Tibial nerve (tissue), 4 donors: Measurements from ENCODE around the gene CCDC60. TPM values are rescaled to one million over a fixed set of nuclear protein-coding genes. Genes with fewer than 3 reads are reported as not detected.

ENCODE experiments used
- DNase-seq, 2 donors: peaks; one replicate each; pipeline ENCODE4 v3.0.0-alpha.2; 2019; ENCODE audit warnings: low spot score in 2 of 2
- H3K27ac ChIP-seq, 4 donors: fragments of 200-600 bp; sonication (generic) in 3 of 4; one replicate each; pipeline ENCODE4 v1.5.1; 2017 to 2019; ENCODE audit warnings: mild to moderate bottlenecking in 1 of 4
- H3K27me3 ChIP-seq, 2 donors: fragments of 200-600 bp; sonication (generic) in 1 of 2; one replicate each; pipeline versions ENCODE4 v1.5.1 to v1.6.0; 2017 to 2019
- H3K36me3 ChIP-seq, 3 donors: fragments of 200-600 bp; sonication (generic); one replicate each; pipeline ENCODE4 v1.5.1; 2018 to 2019
- H3K4me1 ChIP-seq, 4 donors: fragments of 200-600 bp; sonication (generic) in 3 of 4; one replicate each; pipeline ENCODE4 v1.5.1; 2017 to 2019
- H3K4me3 ChIP-seq, 4 donors: fragments of 200-600 bp; sonication (generic) in 3 of 4; one replicate each; pipeline ENCODE4 v1.5.1; 2017 to 2019; ENCODE audit warnings: mild to moderate bottlenecking in 1 of 4, moderate library complexity in 1 of 4
- H3K9me3 ChIP-seq, 4 donors: fragments of 200-600 bp; sonication (generic) in 3 of 4; one replicate each; pipeline ENCODE4 v1.5.1; 2017 to 2019
- EP300 ChIP-seq, 2 donors: sonication (generic); formaldehyde crosslinking; IDR thresholded peaks; one replicate each; pipeline ENCODE4 v1.6.1; 2017; ENCODE audit warnings: antibody characterized with exemption in 2 of 2, mild to moderate bottlenecking in 1 of 2
- POLR2A ChIP-seq, 2 donors: fragments of 450-650 bp; IDR thresholded peaks; one replicate each; pipeline ENCODE4 v1.6.1; 2017; ENCODE audit warnings: antibody characterized with exemption in 2 of 2, mild to moderate bottlenecking in 2 of 2, moderate library complexity in 2 of 2
- WGBS, 2 donors: methylation state at CpG; one replicate each; pipeline ENCODE4 v1.1.5; 2018; 5-methylcytosine and 5-hydroxymethylcytosine counted together
- total RNA-seq, 4 donors: library from RNA; depleted of rRNA; stranded (reverse); fragments of >200 nt; gene quantifications; one replicate each; pipeline ENCODE4 v1.1.0, GENCODE V29; 2016
- TF ChIP-seq, protein P1 (sequence below), 5 experiments: fragments of 200-600 bp in 3 of 5; fragments of 450-650 bp in 2 of 5; sonication (generic) in 3 of 5; IDR thresholded peaks; one replicate each; pipeline ENCODE4 v1.5.1; 2016 to 2019; ENCODE audit warnings: antibody characterized with exemption in 5 of 5, mild to moderate bottlenecking in 3 of 5, moderate library complexity in 2 of 5

CCDC60 gene
- total RNA-seq, 4 donors from 2014 or later = not detected

DNA sequence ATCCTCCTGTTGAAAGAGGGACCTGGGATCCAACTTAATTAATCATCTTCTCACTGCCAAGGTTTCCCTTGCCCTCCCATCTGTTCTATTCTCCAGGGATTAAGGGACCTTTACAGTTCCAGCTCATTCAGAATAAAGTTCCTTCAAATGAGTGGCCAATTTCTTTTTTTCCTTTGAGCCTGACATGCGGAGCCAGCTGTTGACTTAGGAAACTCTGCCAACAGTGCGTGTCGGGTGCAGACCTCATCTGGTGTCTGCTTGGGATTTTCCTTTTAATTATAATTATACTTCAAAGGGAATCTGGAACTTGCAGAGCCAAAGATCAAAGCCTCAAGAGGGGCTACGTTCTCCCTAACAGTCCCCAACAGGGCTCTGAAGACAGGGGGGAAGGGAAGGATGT lies 64.8 kb downstream of the CCDC60 start:
- Histone ChIP-seq H3K9me3 (peaks cover 0 to 28% (median 1%) of the 10 kb centered on the region in 4 donors), H3K4me1 (no peaks in the 10 kb centered on the region), H3K4me3 (no peak overlapping the region), H3K27me3 (no peaks in the 10 kb centered on the region), H3K27ac (no peak overlapping the region), H3K36me3 (no peaks in the 10 kb centered on the region)
- DNase-seq = no peak
- TF ChIP-seq POLR2A (IDR thresholded peaks at IDR 0.05) = no peak
- TF ChIP-seq, protein P1, sequence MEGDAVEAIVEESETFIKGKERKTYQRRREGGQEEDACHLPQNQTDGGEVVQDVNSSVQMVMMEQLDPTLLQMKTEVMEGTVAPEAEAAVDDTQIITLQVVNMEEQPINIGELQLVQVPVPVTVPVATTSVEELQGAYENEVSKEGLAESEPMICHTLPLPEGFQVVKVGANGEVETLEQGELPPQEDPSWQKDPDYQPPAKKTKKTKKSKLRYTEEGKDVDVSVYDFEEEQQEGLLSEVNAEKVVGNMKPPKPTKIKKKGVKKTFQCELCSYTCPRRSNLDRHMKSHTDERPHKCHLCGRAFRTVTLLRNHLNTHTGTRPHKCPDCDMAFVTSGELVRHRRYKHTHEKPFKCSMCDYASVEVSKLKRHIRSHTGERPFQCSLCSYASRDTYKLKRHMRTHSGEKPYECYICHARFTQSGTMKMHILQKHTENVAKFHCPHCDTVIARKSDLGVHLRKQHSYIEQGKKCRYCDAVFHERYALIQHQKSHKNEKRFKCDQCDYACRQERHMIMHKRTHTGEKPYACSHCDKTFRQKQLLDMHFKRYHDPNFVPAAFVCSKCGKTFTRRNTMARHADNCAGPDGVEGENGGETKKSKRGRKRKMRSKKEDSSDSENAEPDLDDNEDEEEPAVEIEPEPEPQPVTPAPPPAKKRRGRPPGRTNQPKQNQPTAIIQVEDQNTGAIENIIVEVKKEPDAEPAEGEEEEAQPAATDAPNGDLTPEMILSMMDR (IDR thresholded peaks at IDR 0.05) = no peak
- TF ChIP-seq EP300 (IDR thresholded peaks at IDR 0.05) = no peak
- 61 to 68% methylated on average over 4 of the region's 4 CpGs for WGBS, 2 donors

DNA sequence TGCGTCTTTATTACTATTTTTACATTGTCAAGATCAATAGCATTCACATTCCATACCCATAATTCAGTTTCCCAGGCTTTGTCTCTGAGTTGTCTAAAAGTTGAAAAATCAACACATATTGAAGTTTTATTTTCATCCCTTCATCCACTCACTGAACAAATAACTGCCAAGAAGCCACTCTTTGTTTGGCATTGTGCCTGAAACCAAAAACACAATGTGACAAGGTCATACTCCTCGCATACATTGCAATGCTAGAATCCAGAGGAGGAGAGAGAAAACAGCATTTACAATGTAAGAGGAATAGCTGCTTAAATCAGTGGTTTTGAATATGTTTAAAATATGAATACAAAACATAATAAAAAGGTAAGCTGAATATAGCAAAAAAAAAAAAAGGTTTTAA lies 71.8 kb downstream of the CCDC60 start:
- no peak overlapping the region for H3K27ac ChIP-seq
- H3K9me3 ChIP-seq = no peaks in the 10 kb centered on the region
- WGBS, 2 donors = 46 to 62% methylated on average over 2 of the region's 2 CpGs
- no peak overlapping the region for H3K4me3 ChIP-seq
- H3K36me3 ChIP-seq = no peaks in the 10 kb centered on the region
- no peaks in the 10 kb centered on the region for H3K27me3 ChIP-seq
- TF ChIP-seq POLR2A (IDR thresholded peaks at IDR 0.05) (no peak), EP300 (IDR thresholded peaks at IDR 0.05) (no peak)
- TF ChIP-seq, protein P1 (IDR thresholded peaks at IDR 0.05) = no peak
- no peaks in the 10 kb centered on the region for H3K4me1 ChIP-seq
- DNase-seq = no peak

DNA sequence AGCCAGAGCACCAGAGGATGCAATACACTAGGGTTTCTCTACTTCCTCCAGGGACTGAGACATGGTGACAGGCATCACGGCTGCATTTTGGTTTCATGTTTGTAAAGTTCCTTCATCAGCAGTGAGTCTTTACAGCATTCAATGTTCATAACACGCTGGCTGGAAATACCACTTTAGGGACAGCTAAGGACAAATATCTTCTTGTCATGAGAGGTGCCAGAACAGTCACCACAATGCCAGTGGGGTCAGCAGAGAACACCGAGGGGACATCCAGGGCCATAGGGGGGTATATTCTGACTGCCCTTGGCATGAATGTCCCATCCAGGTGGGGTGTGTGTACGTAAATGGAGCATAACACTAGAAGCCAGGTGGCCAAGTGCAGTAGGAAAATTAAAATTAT lies 72.3 kb downstream of the CCDC60 start:
- TF ChIP-seq, protein P1 (IDR thresholded peaks at IDR 0.05) = no peak
- TF ChIP-seq EP300 (IDR thresholded peaks at IDR 0.05) = no peak
- TF ChIP-seq POLR2A (IDR thresholded peaks at IDR 0.05) = no peak
- no peaks in the 10 kb centered on the region for H3K9me3 ChIP-seq
- H3K36me3 ChIP-seq = no peaks in the 10 kb centered on the region
- H3K4me1 ChIP-seq = no peaks in the 10 kb centered on the region
- no peak overlapping the region for H3K27ac ChIP-seq
- WGBS, 2 donors = 77 to 80% methylated on average over 4 of the region's 4 CpGs
- no peak overlapping the region for H3K4me3 ChIP-seq
- no peak for DNase-seq
- no peaks in the 10 kb centered on the region for H3K27me3 ChIP-seq

DNA sequence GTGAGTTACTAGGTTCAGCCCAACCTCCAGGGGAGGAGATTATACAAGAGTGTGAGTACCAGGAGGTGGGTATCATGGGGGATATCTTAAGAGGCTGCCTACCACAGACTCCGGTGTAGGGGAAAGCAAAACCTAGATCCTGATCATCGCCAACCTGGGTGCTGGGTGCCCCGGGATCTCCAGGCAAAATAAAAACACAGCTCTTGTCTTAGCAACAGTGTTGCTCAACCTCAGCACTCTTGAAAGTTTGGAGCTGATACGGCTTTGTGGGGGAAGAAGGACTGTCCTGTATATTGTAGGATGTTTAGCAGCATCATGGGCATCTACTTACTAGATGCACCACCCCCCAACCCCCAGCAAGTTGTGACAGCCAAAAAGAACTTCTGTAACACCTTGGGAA lies 74.5 kb downstream of the CCDC60 start:
- Histone ChIP-seq H3K4me3 (no peak overlapping the region), H3K4me1 (no peaks in the 10 kb centered on the region), H3K27me3 (no peaks in the 10 kb centered on the region), H3K27ac (no peak overlapping the region), H3K9me3 (no peaks in the 10 kb centered on the region), H3K36me3 (no peaks in the 10 kb centered on the region)
- 89 to 96% methylated on average over 4 of the region's 4 CpGs for WGBS, 2 donors
- no peak for DNase-seq
- TF ChIP-seq EP300 (IDR thresholded peaks at IDR 0.05) (no peak), POLR2A (IDR thresholded peaks at IDR 0.05) (no peak)
- TF ChIP-seq, protein P1 (IDR thresholded peaks at IDR 0.05) = no peak

DNA sequence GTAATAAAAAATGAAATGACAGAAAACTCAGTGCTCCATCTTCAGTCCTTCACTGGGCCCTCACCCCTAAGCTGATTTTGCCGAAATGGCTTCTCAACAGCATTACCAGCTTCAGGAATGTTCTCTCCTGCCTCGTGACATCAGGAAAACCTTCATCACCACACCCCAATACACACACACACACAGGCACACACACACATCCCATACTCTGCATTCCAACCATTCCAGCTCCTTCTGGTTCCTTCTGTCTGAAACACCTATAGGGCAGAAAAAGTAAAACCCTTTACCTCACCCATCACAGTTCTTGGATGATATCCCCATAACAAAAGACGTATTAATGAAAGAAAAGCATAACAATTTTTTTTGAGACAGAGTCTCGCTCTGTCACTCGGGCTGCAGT lies 75.9 kb downstream of the CCDC60 start:
- Histone ChIP-seq H3K4me1 (no peaks in the 10 kb centered on the region), H3K27ac (no peak overlapping the region), H3K36me3 (no peaks in the 10 kb centered on the region), H3K27me3 (no peaks in the 10 kb centered on the region), H3K9me3 (no peaks in the 10 kb centered on the region), H3K4me3 (no peak overlapping the region)
- DNase-seq = no peak
- TF ChIP-seq, protein P1 (IDR thresholded peaks at IDR 0.05) = no peak
- WGBS, 2 donors = 68 to 70% methylated on average over 5 of the region's 5 CpGs
